K562 (cell line): ENCODE data around the gene FDPS. TPM values are rescaled to one million over a fixed set of nuclear protein-coding genes. Genes with fewer than 3 reads are reported as not detected.

ENCODE experiments used
- ATAC-seq: fragments of 200-7000 bp; cut with Tn5 transposase; 3 replicates; pipeline ENCODE4 v1.9.1; 2020; ENCODE audit warnings: moderate library complexity
- BruUV-seq: library from RNA; stranded (reverse); fragments of 400-500 nt; replicated peaks from 2 replicates; lab custom pipeline; 2021; lab: Mats Ljungman, UMichigan
- CTCF ChIA-PET: fragments of 300-600 bp; formaldehyde crosslinking; extraction: SDS; loops from one replicate; lab custom pipeline; 2021; ENCODE audit warnings: low intra/inter-chr PET ratio; lab: Yijun Ruan, JAX
- POLR2A ChIA-PET: fragments of 300-600, 350-650 bp; sonication (Branson Sonifier 250); formaldehyde crosslinking; extraction: SDS; loops from one replicate; lab custom pipeline; 2021; ENCODE audit warnings: antibody characterized with exemption, inconsistent platforms; lab: Yijun Ruan, JAX
- DNase-seq, 4 experiments: peaks; one replicate each; pipeline versions ENCODE4 v3.0.0 to v3.0.0-alpha.2; 2011 to 2018; ENCODE audit warnings: low spot score in 3 of 4, mixed read lengths in 3 of 4; ENCODE audit errors: extremely low read depth in 1 of 4
- FAIRE-seq: peaks from 2 replicates; lab custom pipeline; 2011; peaks lifted over from hg19 to GRCh38; lab: Jason Lieb, UNC
- H2AFZ ChIP-seq: 2 replicates; pipeline ENCODE4 v1.6.0; 2011; ENCODE audit warnings: low read depth, low read length, control low read depth, inconsistent platforms
- H3K27ac ChIP-seq: fragments of 200-600 bp; 3 replicates; pipeline ENCODE4 v1.8.0; 2011; ENCODE audit warnings: low read depth, mild to moderate bottlenecking, control low read depth, inconsistent platforms, low read length, moderate library complexity, mixed read lengths; ENCODE audit errors: extremely low read depth
- H3K27me3 ChIP-seq, 2 experiments: fragments of 300-600 bp in 1 of 2; 2 replicates in 1 of 2; 3 replicates in 1 of 2; pipeline versions ENCODE4 v1.6.0 to v1.8.0; 2011; ENCODE audit warnings: inconsistent platforms in 2 of 2, low read length in 2 of 2, mild to moderate bottlenecking in 1 of 2, mixed read lengths in 1 of 2, moderate library complexity in 1 of 2; ENCODE audit not compliant: control insufficient read depth in 2 of 2, insufficient read depth in 2 of 2
- H3K36me3 ChIP-seq: fragments of 300-600 bp; 3 replicates; pipeline ENCODE4 v1.8.0; 2011; ENCODE audit warnings: mild to moderate bottlenecking, low read length, inconsistent platforms; ENCODE audit not compliant: control insufficient read depth, insufficient read depth
- H3K4me1 ChIP-seq, 2 experiments: fragments of 200-600 bp in 1 of 2; replicated peaks in 1 of 2; 2 replicates in 1 of 2; 3 replicates in 1 of 2; pipeline versions ENCODE4 v1.5.1 to v1.8.0; 2011; ENCODE audit warnings: inconsistent platforms in 2 of 2, low read length in 2 of 2, mild to moderate bottlenecking in 1 of 2, mixed read lengths in 1 of 2, moderate library complexity in 1 of 2; ENCODE audit not compliant: control insufficient read depth in 2 of 2, insufficient read depth in 2 of 2
- H3K4me2 ChIP-seq: 2 replicates; pipeline ENCODE4 v1.6.1; 2011; ENCODE audit warnings: low read length, control low read depth, inconsistent platforms, mixed read lengths; ENCODE audit not compliant: insufficient read depth
- H3K4me3 ChIP-seq: fragments of 200-600 bp; sonication (generic), shearing (Covaris generic); 2 replicates; pipeline ENCODE4 v1.5.1; 2016; ENCODE audit warnings: control low read depth, inconsistent platforms
- H3K79me2 ChIP-seq: fragments of 200-600 bp; 3 replicates; pipeline ENCODE4 v1.8.0; 2011; ENCODE audit warnings: low read length, inconsistent platforms; ENCODE audit not compliant: control insufficient read depth, insufficient read depth
- H3K9ac ChIP-seq, 2 experiments: 2 replicates each; pipeline versions ENCODE4 v1.6.0 to v1.6.1; 2011; ENCODE audit warnings: low read depth in 2 of 2, low read length in 2 of 2, control low read depth in 1 of 2, inconsistent platforms in 1 of 2, mild to moderate bottlenecking in 1 of 2, mixed read lengths in 1 of 2; ENCODE audit not compliant: insufficient read depth in 1 of 2
- H3K9me1 ChIP-seq: one replicate; pipeline ENCODE4 v1.6.0; 2011; ENCODE audit warnings: inconsistent platforms, mild to moderate bottlenecking, low read length, moderate library complexity; ENCODE audit not compliant: control insufficient read depth, insufficient read depth
- H3K9me3 ChIP-seq: replicated peaks from 2 replicates; pipeline ENCODE4 v1.5.1; 2011; ENCODE audit warnings: low read depth, low read length, inconsistent platforms; ENCODE audit not compliant: control insufficient read depth, insufficient read depth
- H4K20me1 ChIP-seq: replicated peaks from 2 replicates; pipeline ENCODE4 v1.6.1; 2011; ENCODE audit warnings: low read length, inconsistent platforms, mixed read lengths; ENCODE audit not compliant: control insufficient read depth, insufficient read depth
- MAZ ChIP-seq, 2 experiments: fragments of 450-650 bp in 1 of 2; sonication (generic) in 1 of 2; formaldehyde crosslinking; IDR thresholded peaks in 1 of 2; conservative IDR thresholded peaks in 1 of 2; 2 replicates each; pipeline versions ENCODE4 v1.4.0 to v1.5.0; 2020; ENCODE audit warnings: mild to moderate bottlenecking in 1 of 2, missing genetic modification reagents in 1 of 2
- MLLT1 ChIP-seq, 2 experiments: fragments of 450-650 bp; IDR thresholded peaks; 2 replicates each; pipeline ENCODE4 v1.6.1; 2016
- POLR2AphosphoS2 ChIP-seq: IDR thresholded peaks from 2 replicates; pipeline ENCODE4 v1.6.1; 2012; ENCODE audit warnings: low read length, improper control_type of control experiment
- RBFOX2 ChIP-seq: fragments of 200-400 bp; formaldehyde crosslinking; IDR thresholded peaks from 2 replicates; pipeline ENCODE4 v1.6.1; 2017; ENCODE audit warnings: low read depth, mild to moderate bottlenecking, low read length, moderate library complexity
- RREB1 ChIP-seq: fragments of 250-450 bp; sonication (Bioruptor Pico); IDR thresholded peaks from 2 replicates; pipeline ENCODE4 v1.4.0; 2020
- SP1 ChIP-seq: sonication (generic); formaldehyde crosslinking; IDR thresholded peaks from 2 replicates; pipeline ENCODE4 v1.8.1; 2022; ENCODE audit warnings: mild to moderate bottlenecking, missing genetic modification reagents
- USF1 ChIP-seq: sonication (generic); formaldehyde crosslinking; IDR thresholded peaks from 2 replicates; pipeline ENCODE4 v1.9.0; 2022; ENCODE audit warnings: mild to moderate bottlenecking, missing genetic modification reagents
- ZBTB2 ChIP-seq: fragments of 450-650 bp; IDR thresholded peaks from 2 replicates; pipeline ENCODE4 v1.6.1; 2016; ENCODE audit warnings: antibody characterized with exemption
- ZNF263 ChIP-seq: sonication (generic); formaldehyde crosslinking; IDR thresholded peaks from 2 replicates; pipeline ENCODE4 v1.8.0; 2022; ENCODE audit warnings: mild to moderate bottlenecking, missing genetic modification reagents, borderline replicate concordance
- WGBS: fragments of 100-300 bp; shearing (Covaris generic); methylation state at CpG from one replicate; pipeline ENCODE4 v1.1.6; 2016; ENCODE audit warnings: low coverage, mixed read lengths; ENCODE audit not compliant: insufficient coverage; ENCODE audit errors: missing lambda C conversion rate; 5-methylcytosine and 5-hydroxymethylcytosine counted together
- in situ Hi-C: fragments of 300-500 bp; cut with MboI; formaldehyde crosslinking; loops from 4 replicates; pipeline ENCODE4 v1.15.0; 2018; ENCODE audit warnings: inconsistent platforms, mixed read lengths
- intact Hi-C: fragments of 100-400 bp; cut with micrococcal nuclease; formaldehyde crosslinking; loops from 2 replicates; pipeline ENCODE4 v1.14.2; 2022
- polyA plus RNA-seq, 8 experiments: library from polyadenylated mRNA; depleted of rRNA in 4 of 8; stranded (reverse) in 5 of 8; unstranded in 3 of 8; fragments of >200 nt; fragmentation: Nextera tagmentation in 2 of 8; fragmentation: Illumina TruSeq in 1 of 8; extraction: Ambion mirVana in 2 of 8; extraction: Trizol in 1 of 8; gene quantifications; 2 replicates each; pipeline versions ENCODE4 v1.2.1 to v1.2.3, GENCODE V29; 2011 to 2014; ENCODE audit warnings: inconsistent platforms in 1 of 8, missing spikeins in 1 of 8
- total RNA-seq, 7 experiments: library from RNA; depleted of rRNA in 6 of 7; stranded (reverse); fragments of >200 nt in 6 of 7; fragmentation: Illumina TruSeq in 2 of 7; extraction: Trizol in 2 of 7; gene quantifications; 2 replicates each; pipeline versions ENCODE4 v1.2.1 to v1.2.3, GENCODE V29; 2011 to 2021; ENCODE audit warnings: low replicate concordance in 1 of 7

Gene FDPS
- total and polyA plus RNA-seq, 9 of the 15 experiments (the other 6 are each of a cell fraction or from before 2014, with no cell fraction given), result 247 to 884 (median 360) TPM

- FAIRE-seq (peak; percentile 77), ATAC-seq (peak; percentile 18), DNase-seq (peak; percentile 75 to 79 (median 78))
- Histone ChIP-seq H3K9ac (peak within 1 kb of the TSS in 1 of 2 experiments; percentile 67; a peak in 3 of 4 replicates), H3K36me3 (peaks cover 52% of the 10 kb centered on the region), H3K27ac (peak within 1 kb of the TSS; percentile 53; the same call in 2 of the 3 replicates), H4K20me1 (peaks cover 14% of the 10 kb centered on the region), H2AFZ (no peak within 1 kb of the TSS), H3K79me2 (peaks cover 17% of the 10 kb centered on the region), H3K27me3 (no peaks in the 10 kb centered on the region), H3K9me1 (peaks cover 4% of the 10 kb centered on the region), H3K9me3 (no peaks in the 10 kb centered on the region), H3K4me2 (peak within 1 kb of the TSS; percentile 40), H3K4me1 (peaks cover 14 to 58% of the 10 kb centered on the region in 2 experiments; a peak in 4 of 5 replicates), H3K4me3 (no peak within 1 kb of the TSS)
- CTCF ChIA-PET, result no interaction called here
- in situ Hi-C loops, result loop anchor here (25.0 kb wide), 1 partner anchor 1416 kb away; the partner anchor contains the start of genes ISG20L2, METTL25B and MRPL24
- intact Hi-C loops, result loop anchor here (10.0 kb wide), 1 partner anchor 274 kb away; no protein-coding TSS in a partner anchor
- 55% methylated on average over 51 of the region's 51 CpGs for WGBS
- POLR2A ChIA-PET, result interaction anchor here (0.7 to 5.7 kb wide), 13 partner anchors 9 to 242 kb away, joined by 3 to 30 read pairs (median 4); partner anchors contain the start of genes ASH1L, CLK2, ENTREP3 and FDPS
- no TSS peak for BruUV-seq
- TF ChIP-seq MLLT1 (IDR thresholded peaks at IDR 0.05) (peak in 1 of 2 experiments; percentile 35; a peak in 1 of 4 replicates), POLR2AphosphoS2 (peak; percentile 96), SP1 (CRISPR knock-in tag) (0 out of 2 replicates have a peak, but pooled peaks have one; percentile 29), ZNF263 (CRISPR knock-in tag) (no peak), USF1 (CRISPR knock-in tag) (no peak), RBFOX2 (peak; percentile 71), ZBTB2 (peak; percentile 42; the same call in 1 of the 2 replicates), RREB1 (CRISPR knock-in tag) (no peak), MAZ (CRISPR knock-in tag; conservative IDR thresholded peaks at IDR 0.05 in 1 of 2, IDR thresholded peaks at IDR 0.05 in 1 of 2) (peak; percentile 40 to 60; a peak in 3 of 4 replicates)
Measured at GRCh38 chr1:155320661-155321617, 12.3 kb downstream of the FDPS start, which contains the start of gene RUSC1. RUSC1 (plus strand) TSS chr1:155320894; CDS start chr1:155321774, 880 bp downstream.
